Fibroblast of lung (primary cell): Measurements from ENCODE around the gene MUC13. TPM values are rescaled to one million over a fixed set of nuclear protein-coding genes. Genes with fewer than 3 reads are reported as not detected.

ENCODE experiments used
- DNase-seq, 2 donors: peaks; one replicate each; pipeline versions ENCODE4 v3.0.0 to v3.0.0-alpha.2; 2010; ENCODE audit warnings: low read depth in 2 of 2
- H2AFZ ChIP-seq: 2 replicates; pipeline ENCODE4 v1.5.1; 2012; ENCODE audit warnings: low read length, control low read depth, inconsistent platforms
- H3K27ac ChIP-seq: 2 replicates; pipeline ENCODE4 v1.5.1; 2011; ENCODE audit warnings: low read length, control low read depth; ENCODE audit not compliant: insufficient read depth
- H3K27me3 ChIP-seq: 2 replicates; pipeline ENCODE4 v1.5.1; 2011; ENCODE audit warnings: mild to moderate bottlenecking, low read length; ENCODE audit not compliant: control insufficient read depth, insufficient read depth
- H3K36me3 ChIP-seq: 2 replicates; pipeline ENCODE4 v1.5.1; 2011; ENCODE audit warnings: low read length; ENCODE audit not compliant: control insufficient read depth, insufficient read depth
- H3K4me1 ChIP-seq: 2 replicates; pipeline ENCODE4 v1.5.1; 2011; ENCODE audit warnings: low read length; ENCODE audit not compliant: control insufficient read depth, insufficient read depth; ENCODE audit errors: extremely low read depth
- H3K4me2 ChIP-seq: 2 replicates; pipeline ENCODE4 v1.5.1; 2011; ENCODE audit warnings: low read length, control low read depth; ENCODE audit not compliant: insufficient read depth; ENCODE audit errors: extremely low read depth
- H3K4me3 ChIP-seq, 4 experiments: fragments of 200-600 bp in 1 of 4; sonication (generic) in 1 of 4; replicated peaks in 1 of 4; 2 replicates each; pipeline ENCODE4 v1.5.1; 2011 to 2016; ENCODE audit warnings: low read length in 4 of 4, low read depth in 3 of 4, mild to moderate bottlenecking in 3 of 4, control low read depth in 2 of 4, inconsistent platforms in 1 of 4, mixed read lengths in 1 of 4; ENCODE audit not compliant: insufficient read depth in 1 of 4; ENCODE audit errors: control extremely low read depth in 1 of 4
- H3K79me2 ChIP-seq: 2 replicates; pipeline ENCODE4 v1.5.1; 2012; ENCODE audit warnings: mild to moderate bottlenecking, low read length, inconsistent platforms; ENCODE audit not compliant: control insufficient read depth, insufficient read depth
- H3K9ac ChIP-seq: 2 replicates; pipeline ENCODE4 v1.5.1; 2011; ENCODE audit warnings: mild to moderate bottlenecking, low read length, control low read depth; ENCODE audit not compliant: insufficient read depth
- H3K9me3 ChIP-seq: 2 replicates; pipeline ENCODE4 v1.5.1; 2012; ENCODE audit warnings: low read depth, low read length; ENCODE audit not compliant: control insufficient read depth, insufficient read depth
- H4K20me1 ChIP-seq: 2 replicates; pipeline ENCODE4 v1.5.1; 2011; ENCODE audit warnings: low read length; ENCODE audit not compliant: control insufficient read depth, insufficient read depth; ENCODE audit errors: extremely low read depth
- EZH2 ChIP-seq: IDR thresholded peaks from 2 replicates; pipeline ENCODE4 v1.5.1; 2012; ENCODE audit warnings: low read length, control low read depth, mild to moderate bottlenecking; ENCODE audit errors: missing control alignments
- polyA plus RNA-seq, 2 donors: library from polyadenylated mRNA; depleted of rRNA in 1 of 2; stranded (reverse) in 1 of 2; unstranded in 1 of 2; fragments of >200 nt; gene quantifications; 2 replicates each; pipeline ENCODE4 v1.2.1, GENCODE V29; 2011 to 2012; ENCODE audit warnings: missing spikeins in 1 of 2
- total RNA-seq: library from RNA; depleted of rRNA; stranded (reverse); fragments of >200 nt; gene quantifications from 2 replicates; pipeline ENCODE4 v1.2.1, GENCODE V29; 2014
- TF ChIP-seq, protein P1 (sequence below), 2 donors: IDR thresholded peaks in 1 of 2; conservative IDR thresholded peaks in 1 of 2; 1 replicate in 1 of 2; 2 replicates in 1 of 2; pipeline ENCODE4 v1.5.1; 2011 to 2012; ENCODE audit warnings: low read length in 2 of 2, control low read depth in 1 of 2, inconsistent platforms in 1 of 2, low read depth in 1 of 2, mild to moderate bottlenecking in 1 of 2

MUC13 gene
- total and polyA plus RNA-seq, 2 donors (not counting 1 experiment from before 2014, with no cell fraction given), result under 0.01 TPM; not detected in 1

DNA sequence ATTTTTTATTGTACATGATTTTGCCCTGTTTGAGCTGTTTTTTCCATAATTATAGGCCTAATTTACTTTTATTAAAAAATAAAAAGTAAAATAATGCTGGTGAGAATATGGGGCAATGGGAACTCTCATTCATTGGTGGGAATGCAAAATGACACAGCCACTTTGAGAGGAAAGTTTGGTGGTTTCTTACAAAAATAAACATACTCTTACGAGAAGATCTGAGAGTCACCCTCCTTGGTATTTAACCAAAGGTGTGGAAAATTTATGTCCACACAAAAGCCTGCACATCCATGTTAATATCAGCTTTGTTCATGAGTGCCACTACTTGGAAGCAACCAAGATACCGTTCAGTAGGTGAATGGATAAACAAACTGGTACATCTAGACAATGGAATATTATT is 9.8 kb downstream of the MUC13 start:
- Histone ChIP-seq H3K27me3 (no peaks in the 10 kb centered on the region), H3K9ac (no peak overlapping the region), H3K36me3 (no peaks in the 10 kb centered on the region), H3K27ac (no peak overlapping the region), H3K4me3 (no peak overlapping the region), H3K4me1 (no peaks in the 10 kb centered on the region), H3K9me3 (no peaks in the 10 kb centered on the region), H3K4me2 (no peak overlapping the region), H3K79me2 (no peaks in the 10 kb centered on the region), H2AFZ (no peak overlapping the region), H4K20me1 (peaks cover 2% of the 10 kb centered on the region)
- no peak for TF ChIP-seq EZH2
- TF ChIP-seq, protein P1, sequence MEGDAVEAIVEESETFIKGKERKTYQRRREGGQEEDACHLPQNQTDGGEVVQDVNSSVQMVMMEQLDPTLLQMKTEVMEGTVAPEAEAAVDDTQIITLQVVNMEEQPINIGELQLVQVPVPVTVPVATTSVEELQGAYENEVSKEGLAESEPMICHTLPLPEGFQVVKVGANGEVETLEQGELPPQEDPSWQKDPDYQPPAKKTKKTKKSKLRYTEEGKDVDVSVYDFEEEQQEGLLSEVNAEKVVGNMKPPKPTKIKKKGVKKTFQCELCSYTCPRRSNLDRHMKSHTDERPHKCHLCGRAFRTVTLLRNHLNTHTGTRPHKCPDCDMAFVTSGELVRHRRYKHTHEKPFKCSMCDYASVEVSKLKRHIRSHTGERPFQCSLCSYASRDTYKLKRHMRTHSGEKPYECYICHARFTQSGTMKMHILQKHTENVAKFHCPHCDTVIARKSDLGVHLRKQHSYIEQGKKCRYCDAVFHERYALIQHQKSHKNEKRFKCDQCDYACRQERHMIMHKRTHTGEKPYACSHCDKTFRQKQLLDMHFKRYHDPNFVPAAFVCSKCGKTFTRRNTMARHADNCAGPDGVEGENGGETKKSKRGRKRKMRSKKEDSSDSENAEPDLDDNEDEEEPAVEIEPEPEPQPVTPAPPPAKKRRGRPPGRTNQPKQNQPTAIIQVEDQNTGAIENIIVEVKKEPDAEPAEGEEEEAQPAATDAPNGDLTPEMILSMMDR (conservative IDR thresholded peaks at IDR 0.05 in 1 of 2, IDR thresholded peaks at IDR 0.05 in 1 of 2; ENCODE audit: low read depth in 1 of 2, low read length in 2 of 2), result no peak
- peak; percentile 9 to 31 for DNase-seq

DNA sequence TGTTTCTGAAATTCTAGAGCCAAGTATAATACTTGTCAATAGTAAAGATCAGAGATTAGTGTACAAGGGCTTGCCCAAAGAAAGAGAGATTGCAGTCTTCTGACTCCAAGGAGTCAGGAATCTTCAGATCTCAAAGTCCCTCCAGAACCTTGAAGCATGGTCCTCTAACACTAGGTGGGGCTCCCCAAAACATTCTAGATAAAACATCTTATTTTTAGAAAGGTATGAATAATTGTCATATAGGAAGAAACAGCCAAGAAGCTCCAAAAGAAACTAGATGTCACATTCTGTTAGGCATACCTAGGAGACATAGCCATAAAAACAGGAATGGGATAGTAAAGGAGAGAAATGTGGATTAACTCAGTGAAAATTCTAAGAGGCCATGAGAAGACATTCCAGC is 10.7 kb downstream of the MUC13 start:
- Histone ChIP-seq H3K27ac (no peak overlapping the region), H3K79me2 (no peaks in the 10 kb centered on the region), H3K27me3 (no peaks in the 10 kb centered on the region), H3K4me1 (no peaks in the 10 kb centered on the region), H3K9me3 (no peaks in the 10 kb centered on the region), H3K4me3 (no peak overlapping the region), H2AFZ (no peak overlapping the region), H3K9ac (no peak overlapping the region), H4K20me1 (peaks cover 2% of the 10 kb centered on the region), H3K36me3 (no peaks in the 10 kb centered on the region), H3K4me2 (no peak overlapping the region)
- TF ChIP-seq, protein P1 (conservative IDR thresholded peaks at IDR 0.05 in 1 of 2, IDR thresholded peaks at IDR 0.05 in 1 of 2; ENCODE audit: low read depth in 1 of 2, low read length in 2 of 2), result peak in 1 of 2 donors; percentile 26
- TF ChIP-seq EZH2, result no peak
- DNase-seq, result no peak

DNA sequence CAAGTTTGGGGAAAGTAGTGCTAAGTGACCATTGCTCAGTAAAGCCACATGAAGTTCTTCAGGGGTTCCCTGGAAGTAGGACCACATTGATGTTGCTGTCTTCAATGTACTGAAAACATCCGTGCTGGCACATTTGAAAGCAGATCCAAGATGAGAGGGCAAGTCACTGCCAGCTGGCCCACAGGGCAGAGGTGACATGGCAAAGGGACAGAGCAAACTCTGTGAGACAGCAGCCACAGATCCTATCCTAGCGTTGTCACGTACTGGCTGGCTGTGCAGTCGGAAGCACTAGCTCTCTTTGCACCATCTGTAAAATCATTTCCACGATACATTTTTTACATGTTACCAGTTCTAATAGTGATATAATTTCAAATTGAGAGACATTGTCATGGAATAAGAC is 13.8 kb downstream of the MUC13 start:
- Histone ChIP-seq H3K9ac (no peak overlapping the region), H3K79me2 (no peaks in the 10 kb centered on the region), H3K27ac (no peak overlapping the region), H3K4me1 (no peaks in the 10 kb centered on the region), H3K4me3 (no peak overlapping the region), H3K36me3 (no peaks in the 10 kb centered on the region), H2AFZ (no peak overlapping the region), H4K20me1 (peaks cover 2% of the 10 kb centered on the region), H3K9me3 (no peaks in the 10 kb centered on the region), H3K4me2 (no peak overlapping the region), H3K27me3 (no peaks in the 10 kb centered on the region)
- DNase-seq, result no peak
- TF ChIP-seq, protein P1 (conservative IDR thresholded peaks at IDR 0.05 in 1 of 2, IDR thresholded peaks at IDR 0.05 in 1 of 2; ENCODE audit: low read depth in 1 of 2, low read length in 2 of 2), result no peak
- TF ChIP-seq EZH2, result no peak
